NCI-H446 (cell line): ENCODE measurements around the gene TNFRSF18.

Experiments
- DNase-seq, 2 experiments: peaks; one replicate each; lab custom pipeline; 2025; lab: John Stamatoyannopoulos, UW

The TNFRSF18 gene

GRCh38 chr1:1165900-1166421, 40.4 kb downstream of the TNFRSF18 start:
- no peak for DNase-seq

- DNase-seq = no peak
Observed at GRCh38 chr1:1165485-1165884, 40.9 kb downstream of the TNFRSF18 start.

- no peak for DNase-seq
Observed at GRCh38 chr1:1164701-1165451, 41.5 kb downstream of the TNFRSF18 start.

GRCh38 chr1:1164361-1164700, 42.1 kb downstream of the TNFRSF18 start:
- no peak for DNase-seq

- no peak for DNase-seq
Observed at GRCh38 chr1:1163538-1164070, 42.8 kb downstream of the TNFRSF18 start.

- DNase-seq = no peak
Observed at GRCh38 chr1:1162597-1163537, 43.5 kb downstream of the TNFRSF18 start.

- no peak for DNase-seq
Observed at GRCh38 chr1:1161683-1162079, 44.7 kb downstream of the TNFRSF18 start.

GRCh38 chr1:1161078-1161682, 45.2 kb downstream of the TNFRSF18 start:
- no peak for DNase-seq

GRCh38 chr1:1160281-1160930, 46.0 kb downstream of the TNFRSF18 start:
- no peak for DNase-seq

- DNase-seq = no peak
Observed at GRCh38 chr1:1157914-1158710, 48.3 kb downstream of the TNFRSF18 start.

GRCh38 chr1:1157426-1157913, 48.9 kb downstream of the TNFRSF18 start:
- no peak for DNase-seq

- DNase-seq = no peak
Observed at GRCh38 chr1:1157033-1157365, 49.4 kb downstream of the TNFRSF18 start.

GRCh38 chr1:1156140-1157032, 50.0 kb downstream of the TNFRSF18 start:
- no peak for DNase-seq

GRCh38 chr1:1155258-1155657, 51.1 kb downstream of the TNFRSF18 start:
- DNase-seq = no peak

GRCh38 chr1:1153874-1154273, 52.5 kb downstream of the TNFRSF18 start:
- DNase-seq = no peak
